Psoas muscle (tissue), 8 donors: ENCODE measurements around the gene RSPH3. TPM values are rescaled to one million over a fixed set of nuclear protein-coding genes. Genes with fewer than 3 reads are reported as not detected.
"Not testable (repeated sequence)": the region's sequence is repeated elsewhere in the genome, so short reads cannot be mapped to it uniquely, and the experiment has no call there.

Experiments used
- ATAC-seq, 4 donors: fragments of 200-7000 bp; cut with Tn5 transposase; one replicate each; pipeline ENCODE4 v1.9.1; 2020; ENCODE audit warnings: moderate library complexity in 3 of 4, mild to moderate bottlenecking in 2 of 4
- DNase-seq, 2 donors: peaks; one replicate each; pipeline ENCODE4 v3.0.0-alpha.2; 2020
- H3K27ac ChIP-seq: fragments of 200-600 bp; one replicate; pipeline ENCODE4 v1.8.0; 2022
- H3K27me3 ChIP-seq, 3 donors: fragments of 200-600 bp in 1 of 3; one replicate each; pipeline versions ENCODE4 v1.6.1 to v1.8.0; 2013 to 2022; ENCODE audit warnings: low read length in 2 of 3, mild to moderate bottlenecking in 2 of 3, moderate library complexity in 1 of 3; ENCODE audit not compliant: insufficient read depth in 3 of 3
- H3K36me3 ChIP-seq, 2 donors: fragments of 200-600 bp in 1 of 2; one replicate each; pipeline versions ENCODE4 v1.6.1 to v1.8.0; 2013 to 2022; ENCODE audit warnings: low read depth in 1 of 2, mild to moderate bottlenecking in 1 of 2, moderate library complexity in 1 of 2; ENCODE audit not compliant: insufficient read depth in 1 of 2
- H3K4me1 ChIP-seq: fragments of 200-600 bp; one replicate; pipeline ENCODE4 v1.8.0; 2022
- H3K4me3 ChIP-seq: fragments of 200-600 bp; one replicate; pipeline ENCODE4 v1.8.0; 2022; ENCODE audit warnings: mild to moderate bottlenecking
- H3K9me3 ChIP-seq: fragments of 200-600 bp; one replicate; pipeline ENCODE4 v1.8.0; 2022
- WGBS, 3 donors: extraction: QIAGEN DNeasy Blood & Tissue Kit; methylation state at CpG; one replicate each; pipeline versions ENCODE4 v1.1.6 to v1.1.7; 2013; 5-methylcytosine and 5-hydroxymethylcytosine counted together
- intact Hi-C, 2 donors: fragments of 100-400 bp; cut with DNase I; formaldehyde crosslinking; loops; one replicate each; pipeline versions ENCODE4 v1.11.0 to v1.14.2; 2022
- polyA plus RNA-seq, 3 donors: library from polyadenylated mRNA; stranded (reverse); fragments of 200-250 nt; gene quantifications; one replicate each; pipeline ENCODE4 v1.2.3, GENCODE V29; 2013
- total RNA-seq, 4 donors: library from RNA; stranded (reverse); fragmentation: NEBNext Ultra II Directional in 2 of 4; extraction: Animal tissue kit (Norgen Biotek cat#: 25700) in 2 of 4; gene quantifications; one replicate each; pipeline versions ENCODE4 v1.2.1 to v1.2.4, GENCODE V29; 2021 to 2023
- TF ChIP-seq, protein P1 (sequence below): fragments of 200-600 bp; IDR thresholded peaks from one replicate; pipeline ENCODE4 v1.8.0; 2022; ENCODE audit warnings: antibody characterized with exemption
- donor health status: healthy with polysubstance abuse.
- donor health status: DM: no; HTN: no; CAD: no; lungs with moderate emphysema.
- donor health status: Bipolar disorder and iron deficiency.
- donor health status: healthy.
- donor health status: DM: yes; HTN: yes; CAD: no.
- donor health status: DM: no; HTN: no; CAD: no.
- donor health status: DM: no; HTN: no; CAD: no.
- donor health status: DM: yes; HTN: yes; CAD: no.

The RSPH3 gene
- total and polyA plus RNA-seq, 7 donors: 1.4 to 5.2 (median 2.8) TPM

DNA sequence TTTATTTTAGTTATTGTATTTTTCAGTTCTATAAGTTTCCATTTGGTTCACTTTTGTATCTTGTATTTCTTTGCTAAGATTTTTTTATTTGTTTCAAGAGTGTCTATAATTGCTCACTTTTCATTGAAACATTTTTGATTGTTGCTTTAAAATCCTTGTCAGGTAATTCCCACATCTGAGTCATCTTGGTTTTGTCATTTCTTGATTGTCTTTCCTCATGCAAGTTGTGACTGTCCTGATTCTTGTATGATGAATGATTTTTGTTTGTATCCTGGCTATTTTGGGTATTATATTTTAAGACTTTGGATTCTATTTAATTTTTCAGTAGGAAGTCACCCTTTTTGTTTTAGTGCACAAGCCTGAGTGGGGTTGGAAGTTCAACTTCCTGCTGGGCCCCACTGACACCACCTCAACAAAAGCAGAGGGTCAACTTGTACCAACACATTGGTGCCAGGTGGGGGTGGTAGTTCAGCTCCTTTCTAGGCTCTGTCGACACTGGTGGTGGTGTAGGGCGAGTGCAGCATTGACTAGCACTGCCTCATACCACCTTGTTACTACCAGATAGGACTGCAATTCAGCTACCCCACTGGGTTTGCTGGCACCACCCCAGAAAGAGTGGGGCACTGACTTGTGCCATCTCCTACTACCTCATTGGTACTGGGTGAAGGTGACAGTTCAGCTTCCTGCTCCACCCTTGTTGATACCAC lies 8.8 kb downstream of the RSPH3 start:
- intact Hi-C loops: no loop called here
- ATAC-seq: no peak
- 88 to 94% (median 93%) methylated on average over 2 of the region's 2 CpGs for WGBS, 3 donors

GRCh38 chr6:158989711-158990110 lies 10.3 kb downstream of the RSPH3 start:
- 93 to 100% (median 100%) methylated on average over 2 of the region's 2 CpGs for WGBS, 3 donors
- H3K9me3 ChIP-seq, ATAC-seq, intact Hi-C loops, H3K4me1 ChIP-seq, H3K4me3 ChIP-seq, H3K27ac ChIP-seq, DNase-seq, H3K27me3 ChIP-seq, H3K36me3 ChIP-seq: not testable (repeated sequence)

More for the DNA sequence above, 8.8 kb downstream of the RSPH3 start:
- no peak for DNase-seq
- H3K4me1 ChIP-seq: no peaks in the 10 kb centered on the region
- H3K4me3 ChIP-seq: no peak overlapping the region
- peaks cover 8% of the 10 kb centered on the region for H3K9me3 ChIP-seq
- no peaks in the 10 kb centered on the region for H3K27me3 ChIP-seq
- H3K36me3 ChIP-seq: no peaks in the 10 kb centered on the region
- TF ChIP-seq, protein P1, sequence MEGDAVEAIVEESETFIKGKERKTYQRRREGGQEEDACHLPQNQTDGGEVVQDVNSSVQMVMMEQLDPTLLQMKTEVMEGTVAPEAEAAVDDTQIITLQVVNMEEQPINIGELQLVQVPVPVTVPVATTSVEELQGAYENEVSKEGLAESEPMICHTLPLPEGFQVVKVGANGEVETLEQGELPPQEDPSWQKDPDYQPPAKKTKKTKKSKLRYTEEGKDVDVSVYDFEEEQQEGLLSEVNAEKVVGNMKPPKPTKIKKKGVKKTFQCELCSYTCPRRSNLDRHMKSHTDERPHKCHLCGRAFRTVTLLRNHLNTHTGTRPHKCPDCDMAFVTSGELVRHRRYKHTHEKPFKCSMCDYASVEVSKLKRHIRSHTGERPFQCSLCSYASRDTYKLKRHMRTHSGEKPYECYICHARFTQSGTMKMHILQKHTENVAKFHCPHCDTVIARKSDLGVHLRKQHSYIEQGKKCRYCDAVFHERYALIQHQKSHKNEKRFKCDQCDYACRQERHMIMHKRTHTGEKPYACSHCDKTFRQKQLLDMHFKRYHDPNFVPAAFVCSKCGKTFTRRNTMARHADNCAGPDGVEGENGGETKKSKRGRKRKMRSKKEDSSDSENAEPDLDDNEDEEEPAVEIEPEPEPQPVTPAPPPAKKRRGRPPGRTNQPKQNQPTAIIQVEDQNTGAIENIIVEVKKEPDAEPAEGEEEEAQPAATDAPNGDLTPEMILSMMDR: no peak
- no peak overlapping the region for H3K27ac ChIP-seq

- WGBS, 3 donors: 92 to 98% (median 97%) methylated on average over 1 of the region's 1 CpG
Observed at GRCh38 chr6:158988477-158988876, 11.5 kb downstream of the RSPH3 start.

DNA sequence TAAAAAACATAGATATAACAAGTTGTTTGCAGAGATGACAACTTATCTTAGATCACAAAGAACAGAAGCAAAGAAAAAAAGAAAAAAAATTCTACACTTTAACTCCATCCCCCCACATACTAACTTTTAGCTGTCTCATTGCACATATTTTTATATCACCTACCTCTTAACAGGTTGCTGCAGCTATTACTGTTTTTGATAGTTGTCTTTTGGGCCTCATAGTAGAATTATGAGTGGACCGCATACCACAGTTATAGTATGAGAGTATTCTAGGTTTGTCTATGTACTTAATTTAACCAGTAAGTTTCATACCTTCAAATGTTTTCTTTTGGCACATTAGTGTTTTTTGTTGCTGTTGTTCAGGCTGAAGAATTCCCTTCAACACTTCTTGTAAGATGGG lies 12.3 kb downstream of the RSPH3 start:
- peaks cover 0 to 4% of the 10 kb centered on the region in 2 donors for H3K36me3 ChIP-seq
- ATAC-seq: no peak
- TF ChIP-seq, protein P1: no peak
- H3K4me3 ChIP-seq: no peak overlapping the region
- 97 to 100% (median 98%) methylated on average over 1 of the region's 1 CpG for WGBS, 3 donors
- H3K27me3 ChIP-seq: no peaks in the 10 kb centered on the region
- peaks cover 8% of the 10 kb centered on the region for H3K9me3 ChIP-seq
- H3K4me1 ChIP-seq: no peaks in the 10 kb centered on the region
- DNase-seq: no peak
- H3K27ac ChIP-seq: no peak overlapping the region
- intact Hi-C loops: no loop called here

More at GRCh38 chr6:158988477-158988876, 11.5 kb downstream of the RSPH3 start:
- TF ChIP-seq, protein P1: no peak
- intact Hi-C loops: no loop called here
- DNase-seq: no peak
- Histone ChIP-seq H3K27ac (no peak overlapping the region), H3K9me3 (peaks cover 8% of the 10 kb centered on the region), H3K27me3 (no peaks in the 10 kb centered on the region), H3K4me1 (no peaks in the 10 kb centered on the region), H3K4me3 (no peak overlapping the region), H3K36me3 (no peaks in the 10 kb centered on the region)
- ATAC-seq: no peak

- DNase-seq: no peak
- H3K27ac ChIP-seq: no peak overlapping the region
- H3K27me3 ChIP-seq: no peaks in the 10 kb centered on the region
- TF ChIP-seq, protein P1: no peak
- intact Hi-C loops: no loop called here
- H3K36me3 ChIP-seq: peaks cover 0 to 58% of the 10 kb centered on the region in 2 donors
- H3K4me1 ChIP-seq: no peaks in the 10 kb centered on the region
- peak in 2 of 4 donors; percentile 26 to 36 for ATAC-seq
- no peak overlapping the region for H3K4me3 ChIP-seq
- no peaks in the 10 kb centered on the region for H3K9me3 ChIP-seq
- 88 to 95% (median 95%) methylated on average over 3 of the region's 3 CpGs for WGBS, 3 donors
Observed at GRCh38 chr6:158978757-158979156, 21.2 kb downstream of the RSPH3 start.
